Measurements from ENCODE around the gene TMEM128. TPM values are rescaled to one million over a fixed set of nuclear protein-coding genes. Genes with fewer than 3 reads are reported as not detected.

TMEM128 gene
- total and polyA plus RNA-seq, 2 of the 13 experiments (the other 11 are each of a cell fraction or from before 2014, with no cell fraction given): 19.4 to 27.9 TPM

DNA sequence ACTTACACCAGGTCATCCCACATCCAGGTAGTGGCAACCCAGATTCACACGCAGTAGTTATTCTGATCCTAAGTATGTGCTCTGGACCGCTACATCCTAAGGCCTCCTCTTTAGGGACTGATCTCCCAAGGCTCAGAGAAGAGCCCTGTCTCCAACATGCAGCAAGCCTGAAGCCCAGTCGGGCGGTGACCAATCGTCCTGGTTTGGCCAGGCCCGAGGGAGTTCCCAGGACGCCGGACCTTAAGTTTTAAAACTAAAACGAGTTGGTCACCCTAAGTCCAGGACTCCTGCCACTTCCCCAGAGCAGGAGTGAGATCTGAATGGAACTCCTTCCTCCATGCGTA is 41.5 kb upstream of the TMEM128 start:
- peaks cover 57% of the 10 kb centered on the region for H3K4me1 ChIP-seq (ENCODE audit: insufficient read depth, low read length)
- in situ Hi-C loops (cut with HindIII; ENCODE audit: extremely low pct_ligation_motif_present, low pct_unique_long_range_greater_than_20kb): no loop called here
- peaks cover 74% of the 10 kb centered on the region for H3K79me2 ChIP-seq (ENCODE audit: insufficient read depth, low read length)
- FAIRE-seq (no peak), ATAC-seq (peak; percentile 50), DNase-seq (ENCODE audit: low spot score) (no peak)
- H4K20me1 ChIP-seq (ENCODE audit: insufficient read depth, low read length): peaks cover 3% of the 10 kb centered on the region; the same call in 1 of the 2 replicates
- POLR2A ChIA-PET: interaction anchor here (1.0 to 1.3 kb wide), 3 partner anchors 30 to 41 kb away, joined by 3 to 8 read pairs (median 3); partner anchors contain the start of gene TMEM128
- intact Hi-C loops (cut with micrococcal nuclease; ENCODE audit: unreplicated experiment): no loop called here
- H3K9me3 ChIP-seq (ENCODE audit: low read length): no peaks in the 10 kb centered on the region
- BruUV-seq (replicated peaks): TSS peak; percentile 62
- peak overlapping the region; percentile 82 to 97 (median 88) for H3K4me3 ChIP-seq (replicated peaks in 1 of 3; ENCODE audit: insufficient read depth in 1 of 3, low read depth in 2 of 3, low read length in 3 of 3)
- no peaks in the 10 kb centered on the region; a peak in 1 of 5 replicates for H3K27me3 ChIP-seq (ENCODE audit: control insufficient read depth in 1 of 2, insufficient read depth in 2 of 2, low read length in 2 of 2)
- no peak overlapping the region for H2AFZ ChIP-seq (ENCODE audit: low read length)
- peak overlapping the region; percentile 72 for H3K27ac ChIP-seq (ENCODE audit: extremely low read length, insufficient read depth, low read length)
- WGBS (ENCODE audit: low lambda C conversion rate): 4% methylated on average over 2 of the region's 10 CpGs
- H3K36me3 ChIP-seq (replicated peaks in 1 of 2; ENCODE audit: control insufficient read depth in 1 of 2, insufficient read depth in 2 of 2, low read length in 2 of 2): peaks cover 5 to 21% of the 10 kb centered on the region in 2 experiments; a peak in 4 of 5 replicates
- CTCF ChIA-PET (ENCODE audit: low intra/inter-chr PET ratio, low total read pairs): no interaction called here
- peak overlapping the region; percentile 96 for H3K9ac ChIP-seq (ENCODE audit: insufficient read depth, low read depth, low read length)
- peak overlapping the region; percentile 100 for H3K4me2 ChIP-seq (ENCODE audit: low read depth, low read length)
- TF ChIP-seq, protein P1, sequence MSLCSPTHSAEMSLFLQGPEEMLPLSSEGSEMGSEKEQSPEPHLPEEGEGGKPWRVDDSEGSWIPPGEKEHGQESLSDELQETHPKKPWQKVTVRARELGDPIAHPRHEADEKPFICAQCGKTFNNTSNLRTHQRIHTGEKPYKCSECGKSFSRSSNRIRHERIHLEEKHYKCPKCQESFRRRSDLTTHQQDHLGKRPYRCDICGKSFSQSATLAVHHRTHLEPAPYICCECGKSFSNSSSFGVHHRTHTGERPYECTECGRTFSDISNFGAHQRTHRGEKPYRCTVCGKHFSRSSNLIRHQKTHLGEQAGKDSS (CRISPR knock-in tag; IDR thresholded peaks at IDR 0.05; ENCODE audit: borderline replicate concordance, low read depth): 0 out of 2 replicates have a peak, but pooled peaks have one; percentile 1
- TF ChIP-seq ZNF772 (CRISPR knock-in tag; IDR thresholded peaks at IDR 0.05) (peak; percentile 11; the same call in 1 of the 2 replicates), ZMYM3 (CRISPR knock-in tag; IDR thresholded peaks at IDR 0.05) (no peak), ZMAT3 (CRISPR knock-in tag; conservative IDR thresholded peaks at IDR 0.05) (no peak), NFYC (CRISPR knock-in tag; IDR thresholded peaks at IDR 0.05) (no peak), NRL (CRISPR knock-in tag; IDR thresholded peaks at IDR 0.05; ENCODE audit: borderline replicate concordance) (no peak), ZNF816 (CRISPR knock-in tag; IDR thresholded peaks at IDR 0.05; ENCODE audit: borderline replicate concordance) (no peak)
- TF ChIP-seq, protein P2, sequence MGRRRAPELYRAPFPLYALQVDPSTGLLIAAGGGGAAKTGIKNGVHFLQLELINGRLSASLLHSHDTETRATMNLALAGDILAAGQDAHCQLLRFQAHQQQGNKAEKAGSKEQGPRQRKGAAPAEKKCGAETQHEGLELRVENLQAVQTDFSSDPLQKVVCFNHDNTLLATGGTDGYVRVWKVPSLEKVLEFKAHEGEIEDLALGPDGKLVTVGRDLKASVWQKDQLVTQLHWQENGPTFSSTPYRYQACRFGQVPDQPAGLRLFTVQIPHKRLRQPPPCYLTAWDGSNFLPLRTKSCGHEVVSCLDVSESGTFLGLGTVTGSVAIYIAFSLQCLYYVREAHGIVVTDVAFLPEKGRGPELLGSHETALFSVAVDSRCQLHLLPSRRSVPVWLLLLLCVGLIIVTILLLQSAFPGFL (CRISPR knock-in tag; IDR thresholded peaks at IDR 0.05): 0 out of 2 replicates have a peak, but pooled peaks have one; percentile 44
- TF ChIP-seq, protein P3, sequence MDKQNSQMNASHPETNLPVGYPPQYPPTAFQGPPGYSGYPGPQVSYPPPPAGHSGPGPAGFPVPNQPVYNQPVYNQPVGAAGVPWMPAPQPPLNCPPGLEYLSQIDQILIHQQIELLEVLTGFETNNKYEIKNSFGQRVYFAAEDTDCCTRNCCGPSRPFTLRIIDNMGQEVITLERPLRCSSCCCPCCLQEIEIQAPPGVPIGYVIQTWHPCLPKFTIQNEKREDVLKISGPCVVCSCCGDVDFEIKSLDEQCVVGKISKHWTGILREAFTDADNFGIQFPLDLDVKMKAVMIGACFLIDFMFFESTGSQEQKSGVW (CRISPR knock-in tag; IDR thresholded peaks at IDR 0.05; ENCODE audit: borderline replicate concordance): 0 out of 2 replicates have a peak, but pooled peaks have one; percentile 22
- TF ChIP-seq, protein P4, sequence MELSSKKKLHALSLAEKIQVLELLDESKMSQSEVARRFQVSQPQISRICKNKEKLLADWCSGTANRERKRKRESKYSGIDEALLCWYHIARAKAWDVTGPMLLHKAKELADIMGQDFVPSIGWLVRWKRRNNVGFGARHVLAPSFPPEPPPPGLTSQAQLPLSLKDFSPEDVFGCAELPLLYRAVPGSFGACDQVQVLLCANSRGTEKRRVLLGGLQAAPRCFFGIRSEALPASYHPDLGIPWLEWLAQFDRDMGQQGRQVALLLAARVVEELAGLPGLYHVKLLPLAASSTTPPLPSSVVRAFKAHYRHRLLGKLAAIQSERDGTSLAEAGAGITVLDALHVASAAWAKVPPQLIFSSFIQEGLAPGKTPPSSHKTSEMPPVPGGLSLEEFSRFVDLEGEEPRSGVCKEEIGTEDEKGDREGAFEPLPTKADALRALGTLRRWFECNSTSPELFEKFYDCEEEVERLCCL (CRISPR knock-in tag; IDR thresholded peaks at IDR 0.05; ENCODE audit: borderline replicate concordance): 0 out of 2 replicates have a peak, but pooled peaks have one; percentile 4

All from HepG2 (cell line).